Fibroblast of villous mesenchyme (primary cell): ENCODE data around the gene MAP2K7. TPM values are rescaled to one million over a fixed set of nuclear protein-coding genes. Genes with fewer than 3 reads are reported as not detected.

Source experiments
- DNase-seq: peaks from one replicate; pipeline ENCODE4 v3.0.0-alpha.2; 2010; ENCODE audit warnings: low read depth
- H3K4me3 ChIP-seq: 2 replicates; pipeline ENCODE4 v1.5.1; 2011; ENCODE audit warnings: low read depth, mild to moderate bottlenecking, low read length
- CTCF ChIP-seq: IDR thresholded peaks from 2 replicates; pipeline ENCODE4 v1.5.1; 2012; ENCODE audit warnings: low read depth, mild to moderate bottlenecking, low read length; ENCODE audit not compliant: insufficient read depth
- total RNA-seq: library from RNA; depleted of rRNA; stranded (reverse); fragments of >200 nt; gene quantifications from 2 replicates; pipeline ENCODE4 v1.2.3, GENCODE V29; 2012

Gene MAP2K7
- total RNA-seq, 1 donor = 12.1 TPM

- no peak for TF ChIP-seq CTCF
- H3K4me3 ChIP-seq = no peak overlapping the region
- DNase-seq = no peak
Measured at GRCh38 chr19:7863971-7864689, 39.5 kb upstream of the MAP2K7 start.

- H3K4me3 ChIP-seq = no peak overlapping the region
- TF ChIP-seq CTCF = no peak
- no peak for DNase-seq
Measured at GRCh38 chr19:7864690-7865074, 39.0 kb upstream of the MAP2K7 start.

- no peak for DNase-seq
- TF ChIP-seq CTCF = no peak
Measured at GRCh38 chr19:7865262-7865911, 38.3 kb upstream of the MAP2K7 start.

GRCh38 chr19:7866399-7867091 is 37.1 kb upstream of the MAP2K7 start:
- no peak overlapping the region for H3K4me3 ChIP-seq
- no peak for DNase-seq
- no peak for TF ChIP-seq CTCF

More at GRCh38 chr19:7865262-7865911, 38.3 kb upstream of the MAP2K7 start:
- H3K4me3 ChIP-seq = no peak overlapping the region

GRCh38 chr19:7867092-7867844 is 36.4 kb upstream of the MAP2K7 start:
- H3K4me3 ChIP-seq = no peak overlapping the region
- TF ChIP-seq CTCF = no peak
- no peak for DNase-seq

- peak overlapping the region; percentile 57 for H3K4me3 ChIP-seq
- no peak for TF ChIP-seq CTCF
- no peak for DNase-seq
Measured at GRCh38 chr19:7868326-7868670, 35.4 kb upstream of the MAP2K7 start.
